HG03575 (cell line): Measurements from ENCODE around the gene MAP4K2.

Experiments
- ATAC-seq: cut with Tn5 transposase; IDR thresholded peaks from one replicate; pipeline ENCODE4 v1.9.1; 2021; ENCODE audit not compliant: unreplicated experiment, insufficient number of reproducible peaks, low FRiP score; ENCODE audit errors: extremely low read depth

Gene MAP4K2

DNA sequence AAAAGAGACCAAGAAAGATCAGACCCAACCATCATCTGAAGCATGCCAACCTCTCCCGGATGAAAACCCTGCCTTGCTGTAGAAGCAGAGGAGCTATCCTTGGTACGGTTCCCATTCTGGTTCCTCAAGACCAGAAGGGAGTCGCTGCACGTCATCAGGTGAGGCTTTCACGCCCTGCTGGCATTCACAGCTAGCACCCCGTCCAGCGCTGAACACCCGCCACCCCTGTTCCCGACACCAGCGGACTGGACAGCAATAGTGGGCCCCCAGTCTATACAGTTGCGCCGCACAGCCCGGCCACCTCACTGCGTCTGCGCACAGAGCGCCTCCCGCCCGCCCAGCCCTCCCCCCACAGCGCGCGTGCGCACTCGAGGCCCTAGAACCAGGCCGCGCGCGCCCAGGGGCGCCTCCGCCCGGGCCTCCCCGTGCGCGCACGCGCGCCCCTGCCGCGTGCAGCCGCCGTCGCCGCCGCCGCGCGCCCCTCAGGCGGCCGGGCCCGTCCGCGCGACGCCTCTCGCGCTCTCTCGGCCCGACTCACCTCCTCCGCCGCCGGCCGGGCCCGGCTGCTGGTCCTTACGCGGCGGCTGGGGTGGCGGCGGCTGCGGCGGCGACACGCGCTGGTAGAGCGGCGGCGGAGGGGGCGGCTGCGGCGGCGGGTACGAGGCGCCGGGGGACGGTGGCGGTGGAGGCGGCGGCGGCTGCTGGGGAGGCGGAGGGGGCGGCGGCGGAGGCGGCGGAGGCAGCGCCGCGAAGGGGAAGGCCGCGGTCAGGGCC, 25.4 kb downstream of the MAP4K2 start:
- no peak for ATAC-seq

DNA sequence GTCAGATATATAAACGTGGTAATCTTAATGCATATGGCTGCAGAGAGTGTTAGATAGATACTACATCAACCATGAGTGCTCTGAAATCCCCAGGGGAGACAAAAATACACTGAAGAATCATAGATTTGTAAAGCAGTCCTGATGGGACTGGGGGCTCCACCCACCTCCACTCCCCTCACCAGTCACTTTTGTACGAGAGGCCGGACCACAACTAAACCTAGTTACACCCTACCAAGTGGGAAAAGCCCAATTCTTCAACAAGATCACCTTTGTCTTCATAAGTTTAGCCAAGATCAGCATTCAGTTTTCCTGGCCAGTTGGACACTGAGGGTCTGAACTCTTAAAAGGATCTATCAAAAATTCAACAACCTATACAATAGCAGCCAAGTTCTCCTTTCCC, 26.1 kb downstream of the MAP4K2 start:
- ATAC-seq = no peak

DNA sequence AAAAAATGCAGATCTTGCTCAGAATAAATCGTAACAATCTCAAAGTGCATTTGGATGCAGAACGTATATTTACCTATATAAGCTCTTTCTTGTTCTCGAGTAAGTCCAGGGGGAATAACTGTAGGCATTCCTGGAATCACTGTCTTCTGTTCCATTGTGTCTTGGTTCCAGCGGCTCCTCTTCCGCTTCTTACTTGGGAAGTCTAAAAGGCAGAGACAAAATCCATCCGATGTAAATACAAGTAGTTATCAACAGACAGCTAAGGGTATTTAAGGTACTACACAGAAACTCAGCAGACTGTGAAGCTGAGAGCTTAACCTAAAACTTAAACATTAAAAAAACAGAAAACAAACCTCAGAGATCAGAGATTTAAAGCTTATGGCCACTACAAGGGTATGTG, 26.6 kb downstream of the MAP4K2 start:
- ATAC-seq = no peak

DNA sequence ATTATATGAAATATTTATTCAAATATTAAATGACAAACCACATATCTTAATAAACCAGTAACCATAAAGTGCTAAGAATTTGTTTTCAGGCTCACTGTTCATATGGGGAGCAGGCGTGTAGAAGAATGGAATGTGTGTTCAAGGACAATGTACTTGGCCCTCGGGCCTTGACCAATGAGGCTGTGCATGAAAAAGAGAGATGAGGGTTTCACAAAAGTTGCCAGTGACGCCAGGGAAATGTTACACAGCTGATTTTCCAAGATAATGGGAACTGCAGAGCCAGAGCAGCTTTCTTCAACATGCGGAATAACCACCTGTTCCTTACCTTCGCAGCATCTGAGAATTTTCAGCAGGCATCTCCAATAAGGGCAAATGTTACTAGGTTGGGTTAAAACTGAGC, 28.9 kb downstream of the MAP4K2 start:
- no peak for ATAC-seq

DNA sequence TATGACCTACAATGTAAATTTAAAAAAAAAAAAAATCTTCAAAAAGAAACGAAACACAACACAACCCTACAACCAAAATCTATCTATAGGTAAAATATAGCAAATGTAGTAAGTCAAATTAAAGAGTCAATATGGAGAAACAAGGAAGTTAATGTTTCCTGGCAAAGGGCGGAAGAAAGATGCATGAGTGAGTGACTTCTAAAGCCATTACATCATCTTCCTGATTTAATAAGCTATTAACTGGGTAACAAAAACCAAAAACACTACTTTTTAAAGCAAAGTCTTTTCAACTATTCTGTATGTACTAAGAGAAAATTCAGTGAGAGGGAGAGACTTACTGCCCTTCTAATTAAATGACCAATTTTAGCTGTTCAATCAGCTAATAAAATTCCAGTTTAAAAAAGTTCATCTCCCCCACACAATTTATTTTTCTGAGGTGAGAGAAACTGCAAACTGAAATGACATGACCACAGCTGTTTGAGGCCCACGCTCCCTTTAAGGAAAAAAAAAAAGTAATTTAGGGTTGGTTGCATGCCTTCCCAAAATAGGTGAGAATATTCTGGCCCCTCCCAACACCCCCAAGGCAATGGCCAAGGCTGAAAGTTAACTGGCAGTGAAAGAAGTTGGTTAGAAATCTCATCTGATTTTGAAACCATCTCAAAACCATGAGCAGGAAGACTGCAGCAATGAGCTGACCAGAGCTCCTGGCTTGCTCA, 30.6 kb downstream of the MAP4K2 start:
- ATAC-seq = no peak

DNA sequence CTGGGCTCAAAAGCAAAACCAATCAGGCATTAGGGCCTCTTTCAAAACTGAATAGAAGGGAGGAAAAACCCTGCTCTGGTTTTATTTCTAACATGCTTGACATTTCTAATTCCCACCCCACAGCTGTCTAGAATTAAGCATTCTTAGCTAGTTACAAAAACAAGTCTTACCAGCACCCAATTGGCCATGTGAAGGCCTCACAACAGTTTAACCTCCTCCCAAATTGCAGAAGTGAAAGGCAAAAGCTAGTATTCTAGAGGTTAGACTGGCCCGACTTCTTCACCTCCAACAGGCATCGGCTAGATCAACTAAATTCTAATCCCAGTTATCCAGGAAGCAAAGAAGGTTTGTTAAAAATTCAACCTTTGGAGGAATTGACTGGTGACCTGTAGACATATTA, 31.2 kb downstream of the MAP4K2 start:
- ATAC-seq = no peak

GRCh38 chr11:64770120-64770519, 32.9 kb downstream of the MAP4K2 start:
- no peak for ATAC-seq

DNA sequence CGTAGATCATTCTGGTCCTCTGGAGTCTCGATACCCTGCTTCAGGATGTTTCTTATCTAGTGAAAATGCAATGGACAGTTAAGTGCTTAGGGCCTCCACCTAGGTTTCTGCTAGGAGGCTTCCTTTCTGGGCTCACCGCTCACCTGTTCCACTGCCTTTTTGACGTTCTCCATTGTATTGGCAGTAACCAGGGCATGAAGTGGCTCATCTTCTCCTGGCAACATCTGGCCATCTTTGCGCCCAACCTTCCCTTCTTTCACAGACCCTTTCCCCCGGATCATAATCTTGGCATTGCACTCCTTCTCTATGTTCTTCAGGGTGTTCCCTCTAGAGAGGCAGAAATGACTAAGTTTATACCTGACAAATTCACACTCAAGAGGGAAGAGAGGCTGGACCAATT, 33.7 kb downstream of the MAP4K2 start:
- ATAC-seq = no peak

GRCh38 chr11:64768300-64768694, 34.7 kb downstream of the MAP4K2 start:
- ATAC-seq = no peak

DNA sequence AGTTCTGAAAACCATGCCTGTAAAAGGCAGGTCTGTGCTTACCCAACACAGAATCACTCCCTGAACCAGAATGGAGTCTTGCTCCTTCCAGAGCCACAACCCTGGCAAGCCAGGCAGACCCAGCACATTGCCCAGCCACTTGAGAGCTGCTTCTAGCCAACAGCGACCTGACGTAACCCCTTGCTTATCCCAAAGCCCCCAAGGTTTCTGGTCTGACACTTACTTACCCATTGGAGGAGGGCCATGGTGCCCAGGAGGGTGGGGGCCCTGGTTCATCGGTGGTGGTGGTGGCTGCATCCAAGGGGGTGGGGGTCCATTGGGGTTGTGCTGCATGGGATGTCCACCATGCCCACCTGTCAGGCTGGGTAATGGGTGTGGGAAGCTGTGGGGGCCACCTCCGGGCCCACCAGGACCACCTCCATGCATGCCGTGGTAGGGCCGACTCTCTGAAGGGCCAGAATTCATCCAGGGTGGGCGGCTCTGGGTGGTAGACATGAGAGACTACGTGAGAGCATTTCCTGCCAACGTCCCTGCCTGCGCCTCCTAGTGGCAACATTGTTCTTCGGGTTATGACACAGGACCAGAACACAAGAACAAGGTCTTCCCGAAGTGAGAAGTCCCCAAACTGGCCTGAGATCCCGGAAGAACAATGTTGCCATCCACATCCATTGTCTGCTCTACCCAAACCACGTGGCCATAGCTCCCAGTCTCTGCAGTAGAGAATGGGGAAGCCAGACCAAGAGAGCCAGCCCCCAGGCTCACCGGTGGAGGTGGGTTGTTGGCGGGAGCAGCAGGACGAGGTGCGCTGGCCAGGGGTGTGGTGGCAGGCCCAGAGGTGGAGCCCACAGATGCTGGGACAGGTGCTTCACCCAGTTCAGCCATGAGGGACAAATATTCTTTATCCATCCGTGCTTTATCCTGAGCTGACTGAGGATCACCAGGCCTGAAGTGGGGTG, 35.4 kb downstream of the MAP4K2 start:
- no peak for ATAC-seq

- no peak for ATAC-seq
Observed at GRCh38 chr11:64766881-64767280, 36.1 kb downstream of the MAP4K2 start.

DNA sequence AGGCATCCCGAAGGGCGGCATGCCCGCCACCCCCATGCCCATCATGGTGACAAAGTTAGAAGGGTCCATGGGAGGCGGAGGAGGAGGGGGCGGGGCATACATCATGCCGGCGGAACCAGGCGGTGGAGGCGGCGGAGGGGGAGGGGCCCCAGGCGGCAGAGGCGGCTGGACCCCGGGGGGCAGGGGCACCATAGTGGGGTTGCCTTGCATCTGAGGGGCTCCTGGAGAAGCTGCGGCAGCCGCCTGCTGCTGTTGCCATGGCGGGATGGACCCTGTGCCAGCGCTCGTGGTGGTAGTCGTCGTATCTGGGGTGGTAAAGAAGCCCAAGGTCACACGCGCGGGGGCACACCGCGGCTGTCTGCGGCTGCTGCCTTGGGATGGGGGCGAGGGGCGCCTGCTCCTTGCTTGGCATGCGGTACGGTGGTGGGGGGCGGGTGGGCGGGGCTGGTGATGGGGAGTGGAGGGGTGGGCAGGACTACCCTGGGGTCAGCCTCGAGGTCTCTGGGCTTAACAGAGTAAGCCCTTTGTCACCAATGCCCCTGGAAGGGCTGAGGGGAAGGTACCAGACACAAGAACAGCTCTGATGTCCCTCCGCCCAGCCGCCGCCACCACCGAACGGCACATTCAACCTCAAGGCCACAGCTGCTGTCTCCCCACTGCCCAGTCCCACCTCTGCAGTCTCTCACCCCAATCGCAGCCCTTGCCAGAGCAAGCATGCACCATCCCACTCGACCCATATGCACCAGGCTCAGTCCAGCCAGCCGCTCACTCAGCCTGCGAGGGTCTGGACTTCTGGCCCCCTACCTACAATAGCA, 37.0 kb downstream of the MAP4K2 start:
- ATAC-seq = no peak

DNA sequence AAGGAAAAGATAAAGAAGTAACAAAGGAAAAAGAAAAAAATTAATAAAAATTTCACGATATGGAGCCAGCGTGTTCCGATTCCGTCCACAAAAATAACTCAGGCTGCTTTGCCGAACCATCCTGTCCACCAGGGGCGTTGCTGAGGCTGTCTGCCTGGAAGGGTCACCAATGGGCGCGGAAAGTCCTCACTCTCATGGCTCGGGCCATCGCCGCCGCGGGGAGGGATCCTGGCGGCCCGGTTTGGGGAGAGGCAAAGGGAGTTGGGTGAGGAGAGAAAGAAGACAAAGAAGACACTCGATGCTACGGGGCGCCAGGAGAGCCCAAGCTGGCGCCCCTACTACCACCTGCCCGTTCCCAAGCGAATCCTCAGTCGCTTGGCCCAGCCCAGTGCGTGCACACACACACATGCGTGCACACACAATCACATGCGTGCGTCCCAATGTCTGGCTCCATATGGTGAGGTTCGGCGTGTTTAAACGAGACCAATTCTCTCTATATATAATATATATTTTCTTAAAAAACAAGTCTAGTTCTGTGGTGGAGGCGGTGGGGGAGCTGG, 37.6 kb downstream of the MAP4K2 start:
- ATAC-seq = no peak

GRCh38 chr11:64764753-64765152, 38.3 kb downstream of the MAP4K2 start:
- ATAC-seq = no peak

DNA sequence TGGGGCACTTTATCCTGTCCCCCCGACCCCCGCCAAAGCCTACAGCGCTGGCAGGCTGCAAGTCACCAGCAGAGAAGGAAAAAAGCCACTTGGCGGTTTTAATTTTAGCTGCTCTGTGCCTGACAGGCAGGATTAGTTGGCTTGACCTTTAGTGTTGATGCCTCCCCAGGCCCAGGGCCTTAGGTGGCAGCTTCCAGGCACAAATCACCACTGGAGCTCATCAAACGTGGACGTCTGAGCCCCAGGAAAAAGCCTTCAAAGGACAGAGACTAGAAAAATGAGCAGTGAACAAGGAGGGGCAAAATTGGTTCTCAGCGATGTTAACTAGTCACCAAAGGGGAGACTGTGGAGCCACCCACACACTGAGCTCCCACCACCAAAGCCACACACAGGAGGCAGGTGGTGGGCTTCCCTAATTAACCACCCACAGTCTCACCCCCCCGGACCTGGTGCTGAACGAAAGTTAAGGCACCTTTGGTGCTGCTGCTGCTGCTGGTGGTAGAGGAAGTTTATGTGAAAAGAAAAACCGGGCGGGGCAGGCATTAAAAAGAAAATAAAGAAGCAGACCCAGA, 38.9 kb downstream of the MAP4K2 start:
- no peak for ATAC-seq

DNA sequence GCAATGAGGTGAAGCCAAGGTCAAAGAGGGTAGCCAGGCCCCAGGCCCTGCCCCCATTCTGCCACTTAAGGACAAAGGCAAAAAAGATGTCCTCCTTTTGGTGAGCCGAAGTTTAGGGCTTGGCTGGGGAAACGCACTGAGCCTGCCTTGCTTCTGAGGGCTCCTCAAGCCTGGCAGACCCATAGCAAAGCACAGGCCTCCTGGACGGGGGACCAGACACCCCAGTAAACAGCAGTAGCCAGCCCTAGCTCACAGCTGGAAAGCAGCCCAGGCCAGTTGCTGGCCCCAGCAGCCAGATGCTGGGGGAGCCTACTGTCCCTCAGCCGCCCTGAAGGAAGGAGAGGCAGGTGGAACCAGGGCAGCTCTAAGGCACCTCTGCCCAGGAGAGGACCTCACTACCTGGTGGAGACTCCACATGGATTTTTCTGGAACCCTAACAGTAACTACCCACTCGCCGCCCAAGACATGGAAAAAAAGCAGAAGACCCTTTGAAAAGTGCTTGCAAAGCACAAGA, 39.4 kb downstream of the MAP4K2 start:
- ATAC-seq = no peak

GRCh38 chr11:64762674-64763525, 40.1 kb downstream of the MAP4K2 start:
- no peak for ATAC-seq
